Caco-2 (cell line): ENCODE results near the gene PLCB2. TPM values are rescaled to one million over a fixed set of nuclear protein-coding genes. Genes with fewer than 3 reads are reported as not detected.

Experiments
- BruUV-seq: library from RNA; stranded (reverse); fragments of 400-500 nt; replicated peaks from 2 replicates; lab custom pipeline; 2021; lab: Mats Ljungman, UMichigan
- CTCF ChIA-PET: fragments of 300-600 bp; sonication (Branson Sonifier 250); formaldehyde crosslinking; loops from one replicate; lab custom pipeline; 2022; ENCODE audit warnings: antibody characterized with exemption; lab: Charles Lee
- POLR2A ChIA-PET: fragments of 300-600 bp; sonication (Branson Sonifier 250); formaldehyde crosslinking; loops from one replicate; lab custom pipeline; 2022; ENCODE audit warnings: antibody characterized with exemption; lab: Charles Lee
- DNase-seq, 2 experiments: peaks; one replicate each; pipeline versions ENCODE4 v3.0.0 to v3.0.0-alpha.2; 2020 to 2022
- H3K27me3 ChIP-seq: replicated peaks from 2 replicates; pipeline ENCODE4 v1.6.0; 2011; ENCODE audit warnings: low read length; ENCODE audit not compliant: control insufficient read depth, insufficient read depth
- H3K36me3 ChIP-seq: 2 replicates; pipeline ENCODE4 v1.5.1; 2011; ENCODE audit warnings: low read length; ENCODE audit not compliant: control insufficient read depth, insufficient read depth
- H3K4me1 ChIP-seq: fragments of 250-450 bp; sonication (Bioruptor Pico); 2 replicates; pipeline ENCODE4 v1.5.1; 2020; ENCODE audit warnings: mild to moderate bottlenecking
- H3K4me3 ChIP-seq: 2 replicates; pipeline ENCODE4 v1.5.1; 2011; ENCODE audit warnings: low read depth, mild to moderate bottlenecking, control low read depth, low read length
- H3K9me3 ChIP-seq: fragments of 250-450 bp; sonication (Bioruptor Pico); 2 replicates; pipeline ENCODE4 v1.5.1; 2020; ENCODE audit warnings: mild to moderate bottlenecking, moderate library complexity
- H3K27ac Mint-ChIP-seq: one replicate; pipeline ENCODE4 v1.8.0; 2022; ENCODE audit warnings: mixed read lengths; ENCODE audit not compliant: unreplicated experiment
- H3K27me3 Mint-ChIP-seq: one replicate; pipeline ENCODE4 v1.8.0; 2022; ENCODE audit warnings: mixed read lengths; ENCODE audit not compliant: insufficient read depth, unreplicated experiment
- H3K36me3 Mint-ChIP-seq: one replicate; pipeline ENCODE4 v1.8.0; 2022; ENCODE audit warnings: mild to moderate bottlenecking, mixed read lengths; ENCODE audit not compliant: insufficient read depth, unreplicated experiment
- H3K4me1 Mint-ChIP-seq: one replicate; pipeline ENCODE4 v1.8.0; 2022; ENCODE audit warnings: low read depth, mixed read lengths; ENCODE audit not compliant: unreplicated experiment
- H3K4me3 Mint-ChIP-seq: one replicate; pipeline ENCODE4 v1.8.0; 2022; ENCODE audit warnings: mild to moderate bottlenecking, moderate library complexity, mixed read lengths; ENCODE audit not compliant: unreplicated experiment
- H3K9me3 Mint-ChIP-seq: one replicate; pipeline ENCODE4 v1.8.0; 2022; ENCODE audit warnings: mixed read lengths; ENCODE audit not compliant: unreplicated experiment
- intact Hi-C: fragments of 100-400 bp; cut with micrococcal nuclease; formaldehyde crosslinking; loops from one replicate; pipeline ENCODE4 v1.10.0; 2022; ENCODE audit not compliant: unreplicated experiment
- total RNA-seq: library from RNA; stranded (reverse); gene quantifications from 2 replicates; pipeline ENCODE4 v1.2.3, GENCODE V29; 2022
- TF ChIP-seq, protein P1 (sequence below), 2 experiments: fragments of 200-600 bp in 1 of 2; IDR thresholded peaks; 1 replicate in 1 of 2; 2 replicates in 1 of 2; pipeline versions ENCODE4 v1.5.1 to v1.8.0; 2011 to 2022; ENCODE audit warnings: antibody characterized with exemption in 1 of 2, control low read depth in 1 of 2, inconsistent platforms in 1 of 2, low read depth in 1 of 2, low read length in 1 of 2, mild to moderate bottlenecking in 1 of 2, moderate library complexity in 1 of 2; ENCODE audit not compliant: insufficient read depth in 1 of 2, severe bottlenecking in 1 of 2, unreplicated experiment in 1 of 2

The PLCB2 gene
- total RNA-seq, 1 experiment from 2014 or later: 4.7 TPM

DNA sequence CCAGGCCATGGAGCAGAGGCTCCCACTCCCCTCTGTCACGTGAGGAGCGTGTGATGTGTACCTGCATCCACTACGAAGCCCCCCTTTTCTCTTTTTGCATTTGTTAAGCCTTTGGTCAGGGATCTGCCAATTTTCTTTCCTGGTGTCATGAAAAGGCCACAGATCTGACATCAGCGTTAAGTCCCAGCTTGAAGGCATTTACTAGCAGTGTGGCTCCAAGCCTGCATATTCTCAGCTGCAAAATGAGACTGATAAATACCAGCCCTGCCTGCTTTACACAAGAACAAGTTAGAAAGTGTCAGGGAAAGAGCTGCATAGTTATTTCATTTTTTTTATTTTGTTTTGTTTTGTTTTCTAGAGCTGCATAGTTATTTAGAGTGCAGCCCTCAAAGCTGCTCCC is 22.6 kb downstream of the PLCB2 start:
- Histone ChIP-seq H3K4me3 (no peak overlapping the region), H3K27me3 (no peaks in the 10 kb centered on the region), H3K9me3 (no peaks in the 10 kb centered on the region), H3K36me3 (no peaks in the 10 kb centered on the region), H3K4me1 (no peaks in the 10 kb centered on the region)
- BruUV-seq: no TSS peak
- Mint-ChIP-seq H3K27ac (no peak overlapping the region), H3K4me1 (no peaks in the 10 kb centered on the region), H3K36me3 (no peaks in the 10 kb centered on the region), H3K27me3 (no peaks in the 10 kb centered on the region), H3K4me3 (no peak overlapping the region), H3K9me3 (no peaks in the 10 kb centered on the region)
- TF ChIP-seq, protein P1, sequence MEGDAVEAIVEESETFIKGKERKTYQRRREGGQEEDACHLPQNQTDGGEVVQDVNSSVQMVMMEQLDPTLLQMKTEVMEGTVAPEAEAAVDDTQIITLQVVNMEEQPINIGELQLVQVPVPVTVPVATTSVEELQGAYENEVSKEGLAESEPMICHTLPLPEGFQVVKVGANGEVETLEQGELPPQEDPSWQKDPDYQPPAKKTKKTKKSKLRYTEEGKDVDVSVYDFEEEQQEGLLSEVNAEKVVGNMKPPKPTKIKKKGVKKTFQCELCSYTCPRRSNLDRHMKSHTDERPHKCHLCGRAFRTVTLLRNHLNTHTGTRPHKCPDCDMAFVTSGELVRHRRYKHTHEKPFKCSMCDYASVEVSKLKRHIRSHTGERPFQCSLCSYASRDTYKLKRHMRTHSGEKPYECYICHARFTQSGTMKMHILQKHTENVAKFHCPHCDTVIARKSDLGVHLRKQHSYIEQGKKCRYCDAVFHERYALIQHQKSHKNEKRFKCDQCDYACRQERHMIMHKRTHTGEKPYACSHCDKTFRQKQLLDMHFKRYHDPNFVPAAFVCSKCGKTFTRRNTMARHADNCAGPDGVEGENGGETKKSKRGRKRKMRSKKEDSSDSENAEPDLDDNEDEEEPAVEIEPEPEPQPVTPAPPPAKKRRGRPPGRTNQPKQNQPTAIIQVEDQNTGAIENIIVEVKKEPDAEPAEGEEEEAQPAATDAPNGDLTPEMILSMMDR (IDR thresholded peaks at IDR 0.05; ENCODE audit: insufficient read depth in 1 of 2, low read depth in 1 of 2, low read length in 1 of 2, severe bottlenecking in 1 of 2, unreplicated experiment in 1 of 2): no peak
- no peak for DNase-seq
- POLR2A ChIA-PET: no interaction called here
- intact Hi-C loops: no loop called here
- CTCF ChIA-PET: interaction anchor here (1.3 to 2.0 kb wide), 3 partner anchors 10 to 52 kb away, joined by 4 to 8 read pairs (median 7); no protein-coding TSS in a partner anchor

DNA sequence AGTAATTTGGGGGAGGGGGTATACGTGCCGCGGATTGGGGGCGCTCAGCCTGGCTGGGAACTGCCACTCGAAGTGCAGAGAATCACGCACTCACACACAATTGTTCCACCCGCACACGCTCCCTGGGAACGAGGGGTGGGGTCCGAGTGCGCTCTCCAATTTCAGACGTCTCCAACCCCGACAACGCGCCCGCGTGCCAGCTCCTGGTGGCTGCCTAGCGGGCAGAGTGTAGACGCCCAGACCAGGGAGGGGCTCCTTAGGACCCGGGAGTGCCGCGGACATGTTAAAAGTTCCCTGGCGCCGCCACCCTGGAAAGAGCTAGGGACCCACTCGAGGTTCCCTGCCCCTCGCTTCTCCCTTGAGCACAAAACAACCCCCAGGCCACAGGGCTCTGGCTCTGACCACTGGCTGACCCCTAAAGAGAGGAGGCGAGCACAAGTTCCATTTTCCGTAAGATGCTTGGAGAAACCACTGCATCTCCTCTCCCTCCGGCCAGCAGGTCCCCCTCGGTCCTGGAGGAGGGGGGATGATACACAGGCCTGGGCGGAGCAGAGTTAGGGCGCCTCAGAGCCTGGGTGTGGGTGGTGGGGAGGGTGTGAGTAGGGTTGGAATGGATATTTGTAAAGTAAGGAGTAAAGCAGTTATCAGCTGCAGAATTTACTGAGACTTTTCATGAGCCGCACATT is 24.0 kb downstream of the PLCB2 start:
- no peaks in the 10 kb centered on the region for H3K4me1 Mint-ChIP-seq
- no peaks in the 10 kb centered on the region for H3K9me3 ChIP-seq
- no peak overlapping the region for H3K4me3 Mint-ChIP-seq
- no peak for DNase-seq
- intact Hi-C loops: no loop called here
- no peaks in the 10 kb centered on the region for H3K27me3 ChIP-seq
- ChIA-PET POLR2A (no interaction called here), CTCF (interaction anchor here (2.2 kb wide), 1 partner anchor 7 kb away, joined by 21 read pairs; no protein-coding TSS in a partner anchor)
- no peaks in the 10 kb centered on the region for H3K9me3 Mint-ChIP-seq
- H3K27ac Mint-ChIP-seq: no peak overlapping the region
- H3K4me3 ChIP-seq: no peak overlapping the region
- no peaks in the 10 kb centered on the region for H3K36me3 ChIP-seq
- BruUV-seq: no TSS peak
- H3K27me3 Mint-ChIP-seq: no peaks in the 10 kb centered on the region
- no peaks in the 10 kb centered on the region for H3K36me3 Mint-ChIP-seq
- no peaks in the 10 kb centered on the region; the same call in 1 of the 2 replicates for H3K4me1 ChIP-seq
- TF ChIP-seq, protein P1 (IDR thresholded peaks at IDR 0.05; ENCODE audit: insufficient read depth in 1 of 2, low read depth in 1 of 2, low read length in 1 of 2, severe bottlenecking in 1 of 2, unreplicated experiment in 1 of 2): no peak

GRCh38 chr15:40282869-40283614 is 24.7 kb downstream of the PLCB2 start, which contains the start of gene ANKRD63:
Gene ANKRD63 (minus strand): TSS chr15:40283064. CDS start chr15:40282586, 478 bp downstream.
- Mint-ChIP-seq H3K27ac (no peak within 1 kb of the TSS), H3K36me3 (no peaks in the 10 kb centered on the region), H3K27me3 (no peaks in the 10 kb centered on the region), H3K4me3 (peak within 1 kb of the TSS; percentile 72), H3K4me1 (no peaks in the 10 kb centered on the region), H3K9me3 (no peaks in the 10 kb centered on the region)
- no TSS peak for BruUV-seq
- H3K4me3 ChIP-seq: peak within 1 kb of the TSS; percentile 63
- H3K36me3 ChIP-seq: no peaks in the 10 kb centered on the region
- ChIA-PET POLR2A (no interaction called here), CTCF (interaction anchor here (0.6 to 2.2 kb wide), 3 partner anchors 8 to 44 kb away, joined by 3 to 21 read pairs (median 4); no protein-coding TSS in a partner anchor)
- no peaks in the 10 kb centered on the region for H3K27me3 ChIP-seq
- intact Hi-C loops: loop anchor here (1.0 kb wide), 1 partner anchor 139 kb away; no protein-coding TSS in a partner anchor
- no peak for DNase-seq
- no peaks in the 10 kb centered on the region; the same call in 1 of the 2 replicates for H3K4me1 ChIP-seq
- H3K9me3 ChIP-seq: no peaks in the 10 kb centered on the region
- TF ChIP-seq, protein P1 (IDR thresholded peaks at IDR 0.05; ENCODE audit: insufficient read depth in 1 of 2, low read depth in 1 of 2, low read length in 1 of 2, severe bottlenecking in 1 of 2, unreplicated experiment in 1 of 2): no peak
